ENCODE data around the gene CDO1. TPM values are rescaled to one million over a fixed set of nuclear protein-coding genes. Genes with fewer than 3 reads are reported as not detected.

The CDO1 gene
- total and polyA plus RNA-seq, 2 of the 8 experiments (the other 6 are each of a cell fraction or from before 2014, with no cell fraction given): 26.1 to 29.5 TPM

DNA sequence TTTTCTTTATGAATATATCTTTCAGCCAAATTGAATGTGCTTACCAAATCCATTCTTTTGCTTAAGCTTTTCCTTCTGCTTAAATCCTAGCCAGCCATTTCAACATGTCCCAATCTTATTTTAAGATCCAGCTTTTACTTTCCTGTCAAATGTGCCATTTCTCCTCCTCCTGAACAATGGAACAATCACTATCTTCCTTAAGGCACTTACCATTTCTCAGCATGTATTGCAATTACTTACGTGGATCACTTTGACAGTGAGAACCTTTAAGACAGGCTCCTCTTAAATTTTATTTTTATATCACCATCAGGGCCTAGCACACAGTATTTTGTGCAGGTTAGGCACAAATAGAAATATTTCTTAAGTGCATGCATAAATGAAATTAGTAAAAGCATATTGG, 4.4 kb upstream of the CDO1 start:
- H3K9me3 ChIP-seq (ENCODE audit: insufficient read depth in 2 of 2, low read depth in 1 of 2, low read length in 1 of 2): peaks cover 0 to 1% of the 10 kb centered on the region in 2 experiments; a peak in 1 of 4 replicates
- no peak overlapping the region for H3K4me2 ChIP-seq (ENCODE audit: insufficient read depth in 1 of 2, low read depth in 2 of 2, low read length in 2 of 2)
- H3K79me2 ChIP-seq (ENCODE audit: control insufficient read depth in 1 of 2, insufficient read depth in 2 of 2, low read length in 2 of 2): no peaks in the 10 kb centered on the region
- H3K4ac ChIP-seq (replicated peaks; ENCODE audit: insufficient read length, low read depth, low read length): no peak overlapping the region
- ChIA-PET CTCF (ENCODE audit: partially characterized antibody) (no interaction called here), POLR2A (ENCODE audit: partially characterized antibody) (interaction anchor here (0.7 to 1.1 kb wide), 2 partner anchors 11 to 276 kb away, joined by 3 read pairs; no protein-coding TSS in a partner anchor)
- H2BK20ac ChIP-seq (ENCODE audit: low read length): no peak overlapping the region
- H2BK12ac ChIP-seq (ENCODE audit: low read depth, low read length): no peak overlapping the region
- H3K27ac ChIP-seq (ENCODE audit: low read depth, low read length): no peak overlapping the region
- no peak overlapping the region for H3K18ac ChIP-seq (ENCODE audit: extremely low read depth, low read length)
- no peak overlapping the region for H2BK15ac ChIP-seq (ENCODE audit: low read length)
- H4K20me1 ChIP-seq (replicated peaks in 1 of 2; ENCODE audit: control insufficient read depth in 1 of 2, insufficient read depth in 2 of 2, low read length in 2 of 2): no peaks in the 10 kb centered on the region
- no peak overlapping the region for H3K23ac ChIP-seq (ENCODE audit: insufficient read length)
- no peak overlapping the region for H2BK5ac ChIP-seq (ENCODE audit: low read depth, low read length)
- TF ChIP-seq HDAC6 (IDR thresholded peaks at IDR 0.05; ENCODE audit: low read depth, low read length) (no peak), BACH1 (IDR thresholded peaks at IDR 0.05; ENCODE audit: low read length) (no peak), KDM1A (IDR thresholded peaks at IDR 0.05; ENCODE audit: borderline replicate concordance, low read length) (no peak), EGR1 (IDR thresholded peaks at IDR 0.05; ENCODE audit: borderline replicate concordance, low read depth, low read length) (no peak), ASH2L (IDR thresholded peaks at IDR 0.05; ENCODE audit: low read length) (no peak), ZNF274 (IDR thresholded peaks at IDR 0.05; ENCODE audit: borderline replicate concordance, extremely low read depth, low read length) (no peak)
- TF ChIP-seq, protein P1, sequence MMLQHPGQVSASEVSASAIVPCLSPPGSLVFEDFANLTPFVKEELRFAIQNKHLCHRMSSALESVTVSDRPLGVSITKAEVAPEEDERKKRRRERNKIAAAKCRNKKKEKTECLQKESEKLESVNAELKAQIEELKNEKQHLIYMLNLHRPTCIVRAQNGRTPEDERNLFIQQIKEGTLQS (IDR thresholded peaks at IDR 0.05; ENCODE audit: insufficient read depth, low read depth, low read length): no peak
- no peak overlapping the region for H2BK120ac ChIP-seq (replicated peaks; ENCODE audit: low read depth, low read length)
- H3K56ac ChIP-seq (replicated peaks; ENCODE audit: insufficient read length, low read depth, low read length): no peak overlapping the region
- H3K27me3 ChIP-seq (replicated peaks in 1 of 4; ENCODE audit: control insufficient read depth in 3 of 4, extremely low read depth in 1 of 4, insufficient read depth in 3 of 4, low read length in 3 of 4): peaks cover 0 to 2% (median under 1%) of the 10 kb centered on the region in 4 experiments; a peak in 3 of 7 replicates
- H4K8ac ChIP-seq (ENCODE audit: extremely low read depth, insufficient read depth, low read length): no peak overlapping the region
- H3K14ac ChIP-seq (ENCODE audit: insufficient read length): no peak overlapping the region
- H3K4me1 ChIP-seq (replicated peaks in 1 of 4; ENCODE audit: control insufficient read depth in 3 of 4, insufficient read depth in 4 of 4, low read length in 3 of 4): peaks cover 0 to 5% (median 0%) of the 10 kb centered on the region in 4 experiments; a peak in 3 of 7 replicates
- no peaks in the 10 kb centered on the region for H3K36me3 ChIP-seq (ENCODE audit: control insufficient read depth in 2 of 4, insufficient read depth in 4 of 4, low read length in 3 of 4)
- no peak overlapping the region for H2AFZ ChIP-seq (ENCODE audit: low read length)
- peaks cover 6% of the 10 kb centered on the region; the same call in 1 of the 2 replicates for H3K23me2 ChIP-seq (ENCODE audit: low read depth, low read length)
- WGBS, 2 experiments (ENCODE audit: extremely low coverage in 1 of 2, insufficient coverage in 1 of 2, insufficient read length in 1 of 2, insufficient replicate concordance in 2 of 2, low coverage in 1 of 2, low lambda C conversion rate in 2 of 2, missing lambda C conversion rate in 1 of 2): 90% methylated on average over 1 of the region's 1 CpG; no CpG with 5 or more reads in 1 of the 2 experiments
- no peaks in the 10 kb centered on the region for H3K79me1 ChIP-seq (ENCODE audit: low read depth, low read length)
- no peak overlapping the region for H4K5ac ChIP-seq (ENCODE audit: insufficient read length, low read depth, low read length)
- no peak overlapping the region for H4K91ac ChIP-seq (replicated peaks; ENCODE audit: insufficient read length, low read length)
- no peak overlapping the region for H3K4me3 ChIP-seq (ENCODE audit: extremely low read depth in 1 of 4, insufficient read depth in 2 of 4, low read depth in 3 of 4, low read length in 4 of 4)
- H2AK5ac ChIP-seq (ENCODE audit: low read depth, low read length): no peak overlapping the region
- H3K9ac ChIP-seq (replicated peaks in 1 of 4; ENCODE audit: extremely low read depth in 1 of 4, low read depth in 3 of 4, low read length in 3 of 4): no peak overlapping the region
- no peak for FAIRE-seq
- DNase-seq (ENCODE audit: low read depth in 1 of 2, low spot score in 2 of 2): no peak
